Measurements from ENCODE around the gene TP53BP2. TPM values are rescaled to one million over a fixed set of nuclear protein-coding genes. Genes with fewer than 3 reads are reported as not detected.

Gene TP53BP2
- total RNA-seq, 1 donor from 2014 or later, result 47.4 TPM

GRCh38 chr1:223828162-223828848, 17.4 kb downstream of the TP53BP2 start:
- DNase-seq (ENCODE audit: low spot score), result no peak
- H3K27ac Mint-ChIP-seq (ENCODE audit: unreplicated experiment), result no peak overlapping the region
- H3K27me3 Mint-ChIP-seq (ENCODE audit: low read depth), result no peaks in the 10 kb centered on the region
- no peaks in the 10 kb centered on the region for H3K36me3 Mint-ChIP-seq (ENCODE audit: low read depth)
- TF ChIP-seq CTCF (IDR thresholded peaks at IDR 0.05), result no peak
- peaks cover 52% of the 10 kb centered on the region for H3K4me1 Mint-ChIP-seq (ENCODE audit: low read depth)
- H3K9me3 Mint-ChIP-seq (ENCODE audit: low read depth), result no peaks in the 10 kb centered on the region
- H3K4me3 Mint-ChIP-seq (ENCODE audit: unreplicated experiment), result no peak overlapping the region

- no peaks in the 10 kb centered on the region for H3K36me3 Mint-ChIP-seq (ENCODE audit: low read depth)
- no peaks in the 10 kb centered on the region for H3K9me3 Mint-ChIP-seq (ENCODE audit: low read depth)
- peaks cover 53% of the 10 kb centered on the region for H3K4me1 Mint-ChIP-seq (ENCODE audit: low read depth)
- no peak overlapping the region for H3K4me3 Mint-ChIP-seq (ENCODE audit: unreplicated experiment)
- DNase-seq (ENCODE audit: low spot score), result no peak
- H3K27me3 Mint-ChIP-seq (ENCODE audit: low read depth), result no peaks in the 10 kb centered on the region
- TF ChIP-seq CTCF (IDR thresholded peaks at IDR 0.05), result no peak
- H3K27ac Mint-ChIP-seq (ENCODE audit: unreplicated experiment), result no peak overlapping the region
These were observed 18.5 kb downstream of the TP53BP2 start for GRCh38 chr1:223827193-223827663.

- H3K4me1 Mint-ChIP-seq (ENCODE audit: low read depth), result peaks cover 50% of the 10 kb centered on the region
These were observed 19.7 kb downstream of the TP53BP2 start for GRCh38 chr1:223825767-223826748.

GRCh38 chr1:223824712-223825111, 21.0 kb downstream of the TP53BP2 start:
- peaks cover 54% of the 10 kb centered on the region for H3K4me1 Mint-ChIP-seq (ENCODE audit: low read depth)
- no peak for DNase-seq (ENCODE audit: low spot score)

More at GRCh38 chr1:223825767-223826748, 19.7 kb downstream of the TP53BP2 start:
- DNase-seq (ENCODE audit: low spot score), result no peak
- no peaks in the 10 kb centered on the region for H3K9me3 Mint-ChIP-seq (ENCODE audit: low read depth)
- H3K27ac Mint-ChIP-seq (ENCODE audit: unreplicated experiment), result no peak overlapping the region
- no peak for TF ChIP-seq CTCF (IDR thresholded peaks at IDR 0.05)
- H3K4me3 Mint-ChIP-seq (ENCODE audit: unreplicated experiment), result no peak overlapping the region
- no peaks in the 10 kb centered on the region for H3K36me3 Mint-ChIP-seq (ENCODE audit: low read depth)
- no peaks in the 10 kb centered on the region for H3K27me3 Mint-ChIP-seq (ENCODE audit: low read depth)

More at GRCh38 chr1:223824712-223825111, 21.0 kb downstream of the TP53BP2 start:
- no peak for TF ChIP-seq CTCF (IDR thresholded peaks at IDR 0.05)
- Mint-ChIP-seq H3K27me3 (ENCODE audit: low read depth) (no peaks in the 10 kb centered on the region), H3K4me3 (ENCODE audit: unreplicated experiment) (no peak overlapping the region), H3K27ac (ENCODE audit: unreplicated experiment) (no peak overlapping the region), H3K36me3 (ENCODE audit: low read depth) (peaks cover 3% of the 10 kb centered on the region), H3K9me3 (ENCODE audit: low read depth) (no peaks in the 10 kb centered on the region)

All from chondrocyte (in vitro differentiated cells).